Right ventricle myocardium inferior (tissue), 1 donor: ENCODE measurements around the gene MEF2D. TPM values are rescaled to one million over a fixed set of nuclear protein-coding genes. Genes with fewer than 3 reads are reported as not detected.

Experiments used
- ATAC-seq: fragments of 200-7000 bp; cut with Tn5 transposase; one replicate; pipeline ENCODE4 v1.9.1; 2020; ENCODE audit warnings: mild to moderate bottlenecking, moderate library complexity
- DNase-seq: peaks from one replicate; pipeline ENCODE4 v3.0.0; 2021; ENCODE audit errors: missing footprints
- intact Hi-C: fragments of 100-400 bp; cut with DNase I; formaldehyde crosslinking; loops from one replicate; pipeline ENCODE4 v1.11.0; 2022
- total RNA-seq: library from RNA; stranded (reverse); fragmentation: NEBNext Ultra II Directional; extraction: Animal tissue kit (Norgen Biotek cat#: 25700); gene quantifications from one replicate; pipeline ENCODE4 v1.2.1, GENCODE V29; 2021
- donor health status: DM: no; HTN: yes; CAD: no; lungs with severe emphysema.

Gene MEF2D
- total RNA-seq, 1 donor from 2014 or later, result 99.7 TPM

GRCh38 chr1:156492013-156492590 lies 8.5 kb downstream of the MEF2D start:
- ATAC-seq (no peak), DNase-seq (no peak)
- intact Hi-C loops, result no loop called here

DNA sequence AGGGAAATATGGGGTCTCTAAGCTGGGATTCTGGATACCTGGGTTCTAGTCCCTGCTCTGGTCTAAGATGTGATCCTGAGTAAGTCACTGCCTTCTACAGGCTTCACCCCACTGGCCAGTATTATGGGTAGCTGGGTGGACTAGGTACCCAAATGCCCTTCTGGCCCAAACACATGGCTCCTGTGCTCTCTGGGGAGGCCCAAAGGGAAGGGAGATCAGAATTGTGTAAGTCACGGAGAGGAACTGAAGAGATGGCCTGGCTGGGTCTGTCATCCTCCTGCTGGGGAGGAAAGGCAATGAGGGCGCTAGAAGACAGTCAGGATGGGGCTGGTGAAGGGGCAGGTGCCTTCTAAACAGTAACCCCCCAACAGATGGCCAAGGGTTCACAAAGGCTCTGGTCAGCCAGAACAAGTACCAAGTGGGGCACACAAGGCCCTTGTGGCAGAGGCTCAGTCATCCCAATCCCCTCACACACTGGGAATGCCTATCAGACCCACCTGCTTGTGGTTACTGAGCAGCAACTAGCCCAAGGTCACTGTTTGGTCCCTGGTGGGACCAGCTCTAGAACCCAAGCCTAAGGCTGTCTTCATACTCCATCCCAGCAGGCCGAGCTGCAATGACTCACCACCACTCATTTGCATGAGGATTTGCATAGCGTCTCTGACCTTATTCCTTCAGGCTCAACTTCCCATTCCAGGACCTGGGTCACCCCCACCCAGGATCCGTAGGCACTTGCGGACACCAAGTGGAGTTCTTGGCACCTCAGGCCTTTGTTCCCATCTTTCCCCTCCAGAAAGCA lies 9.2 kb downstream of the MEF2D start:
- ATAC-seq, result no peak
- intact Hi-C loops, result no loop called here

DNA sequence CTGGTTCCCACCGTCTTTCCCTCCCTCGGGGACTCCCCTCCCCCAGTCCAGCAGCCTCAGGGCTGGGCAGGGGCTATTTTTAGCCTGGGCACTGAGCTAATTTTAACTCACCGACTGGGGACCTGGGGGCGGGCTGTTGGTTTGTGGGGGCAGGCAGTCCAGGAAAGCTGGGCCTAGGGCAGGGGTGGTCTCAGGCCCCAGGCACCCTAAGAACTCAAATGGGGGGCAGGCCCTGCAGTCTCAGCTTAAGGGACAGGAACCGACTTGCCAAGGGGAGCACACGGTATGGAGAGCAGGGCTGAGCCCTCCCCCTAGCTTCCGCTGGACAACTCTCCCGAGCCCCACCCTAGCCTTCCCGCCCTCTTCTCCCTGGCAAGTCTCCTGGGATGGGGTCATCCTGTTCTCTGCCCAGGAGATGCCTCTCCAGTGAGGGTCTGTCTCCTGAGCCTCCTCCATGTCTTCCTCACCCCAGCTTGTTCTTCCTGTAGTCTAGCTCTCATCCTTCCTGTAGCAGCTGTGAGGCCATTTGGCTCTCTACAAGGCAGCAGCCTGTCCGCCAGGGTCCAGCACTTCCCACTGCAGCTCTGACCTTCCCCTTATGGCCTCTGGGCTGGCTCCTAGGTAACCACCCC lies 10.1 kb downstream of the MEF2D start:
- DNase-seq, result no peak
- ATAC-seq, result peak; percentile 71
- intact Hi-C loops, result no loop called here

More for the DNA sequence above, 9.2 kb downstream of the MEF2D start:
- no peak for DNase-seq

DNA sequence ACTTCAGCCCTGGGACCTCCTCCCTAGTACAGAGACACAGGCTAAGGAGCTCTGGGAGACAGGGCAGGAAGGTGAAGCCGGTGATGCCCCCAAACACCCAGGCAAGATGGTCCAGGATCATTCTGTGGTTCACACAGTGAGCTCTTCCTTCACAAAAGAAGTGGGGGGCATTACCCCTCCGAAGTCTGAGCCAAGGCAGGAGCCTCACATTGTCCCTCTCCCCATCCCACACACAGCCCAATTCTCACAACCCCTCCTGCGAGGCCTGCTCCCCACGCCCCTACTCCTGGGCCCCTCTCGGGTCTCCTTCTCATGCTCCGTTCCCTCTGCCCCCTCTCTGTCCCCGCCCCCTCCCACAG lies 10.7 kb downstream of the MEF2D start:
- intact Hi-C loops, result no loop called here
- DNase-seq, result no peak
- no peak for ATAC-seq

- ATAC-seq (peak; percentile 66), DNase-seq (peak; percentile 85)
- intact Hi-C loops, result no loop called here
Measured at GRCh38 chr1:156489166-156489934, 11.2 kb downstream of the MEF2D start.

GRCh38 chr1:156488566-156489165 lies 11.9 kb downstream of the MEF2D start:
- no peak for DNase-seq
- no peak for ATAC-seq
- intact Hi-C loops, result no loop called here

- intact Hi-C loops, result no loop called here
- no peak for DNase-seq
Measured at GRCh38 chr1:156487862-156488261, 12.7 kb downstream of the MEF2D start.

GRCh38 chr1:156486421-156487344 lies 13.9 kb downstream of the MEF2D start:
- no peak for DNase-seq
- intact Hi-C loops, result no loop called here

More at GRCh38 chr1:156487862-156488261, 12.7 kb downstream of the MEF2D start:
- no peak for ATAC-seq

GRCh38 chr1:156485984-156486383 lies 14.6 kb downstream of the MEF2D start:
- no peak for DNase-seq
- ATAC-seq, result no peak
- intact Hi-C loops, result no loop called here

More at GRCh38 chr1:156486421-156487344, 13.9 kb downstream of the MEF2D start:
- no peak for ATAC-seq

GRCh38 chr1:156484480-156485058 lies 16.0 kb downstream of the MEF2D start:
- ATAC-seq (no peak), DNase-seq (no peak)
- intact Hi-C loops, result no loop called here

GRCh38 chr1:156483397-156483796 lies 17.2 kb downstream of the MEF2D start:
- no peak for ATAC-seq
- intact Hi-C loops, result no loop called here
- no peak for DNase-seq

DNA sequence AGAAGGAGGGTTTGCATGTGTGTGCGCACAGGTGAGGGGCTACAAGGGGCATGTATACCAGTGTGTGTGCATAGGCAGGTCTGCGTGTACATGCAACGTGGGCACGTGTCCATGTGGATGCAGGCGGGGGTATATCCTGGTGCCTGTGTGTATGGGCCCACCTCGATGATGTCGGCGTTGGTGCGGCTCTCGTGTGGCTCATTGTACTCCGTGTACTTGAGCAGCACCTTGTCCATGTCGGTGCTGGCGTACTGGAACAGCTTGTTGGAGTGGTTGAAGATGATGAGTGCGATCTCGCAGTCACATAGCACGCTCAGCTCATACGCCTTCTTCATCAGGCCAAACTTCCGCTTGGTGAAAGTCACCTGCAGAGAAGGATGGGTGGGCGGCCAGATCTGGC lies 18.3 kb downstream of the MEF2D start:
- DNase-seq (no peak), ATAC-seq (no peak)
- intact Hi-C loops, result no loop called here

DNA sequence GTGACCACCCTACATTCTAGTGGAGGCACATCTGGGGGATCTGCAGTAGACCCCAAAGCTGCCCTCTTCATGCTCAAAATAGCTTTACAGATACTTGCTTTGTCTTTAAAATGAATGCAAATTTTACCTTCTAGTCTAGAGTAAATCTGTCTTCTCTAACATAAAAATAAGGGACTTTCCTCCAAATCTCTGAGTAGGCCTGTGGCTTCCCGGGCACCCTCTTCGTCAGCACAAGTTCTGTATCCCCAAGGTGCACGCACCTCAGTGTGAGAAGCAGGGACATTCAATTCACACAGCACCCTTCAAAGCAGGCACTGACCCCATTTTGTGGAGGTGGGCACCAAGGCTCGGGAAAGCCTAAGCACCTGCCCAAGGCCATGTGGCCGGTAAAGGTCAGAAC lies 19.0 kb downstream of the MEF2D start:
- intact Hi-C loops, result no loop called here
- DNase-seq (no peak), ATAC-seq (no peak)

DNA sequence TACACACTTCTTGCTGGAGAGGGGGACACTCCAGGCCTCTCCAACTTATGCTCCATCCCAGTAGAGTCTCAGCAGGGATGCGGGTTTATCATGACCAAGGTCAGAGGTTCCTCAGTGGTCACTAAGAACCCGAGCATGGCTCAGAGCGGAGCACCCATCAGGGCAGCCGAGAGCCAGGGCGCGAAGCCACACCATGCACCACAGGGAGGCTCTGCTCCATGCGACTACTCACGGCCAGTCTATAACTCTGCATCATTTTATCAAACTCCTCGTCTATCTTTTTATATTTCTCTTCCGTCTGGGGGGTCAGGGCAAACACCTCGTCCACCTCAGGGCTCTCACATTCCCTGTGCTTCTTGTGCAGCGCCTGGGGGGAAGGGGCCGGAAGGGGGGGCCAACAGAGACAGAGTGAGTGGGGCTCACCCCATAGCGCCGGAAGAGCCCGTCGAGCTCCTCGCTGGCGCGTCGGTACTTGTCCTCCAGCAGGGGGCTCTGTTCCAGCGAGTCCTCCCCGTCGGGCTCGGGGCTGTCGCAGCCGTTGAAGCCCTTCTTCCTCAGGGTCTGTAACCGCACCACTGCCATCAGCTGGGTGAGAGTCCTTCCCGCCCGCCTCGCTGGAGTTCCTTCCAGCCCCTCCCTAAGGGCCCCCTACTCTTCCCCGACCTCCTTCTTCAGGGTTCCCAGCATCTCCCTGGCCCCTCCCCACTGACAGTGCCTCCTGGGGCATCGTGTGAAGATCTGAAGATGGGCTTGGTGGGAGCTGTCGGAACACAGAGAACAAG lies 20.0 kb downstream of the MEF2D start:
- peak; percentile 85 for DNase-seq
- peak; percentile 36 for ATAC-seq
- intact Hi-C loops, result no loop called here

DNA sequence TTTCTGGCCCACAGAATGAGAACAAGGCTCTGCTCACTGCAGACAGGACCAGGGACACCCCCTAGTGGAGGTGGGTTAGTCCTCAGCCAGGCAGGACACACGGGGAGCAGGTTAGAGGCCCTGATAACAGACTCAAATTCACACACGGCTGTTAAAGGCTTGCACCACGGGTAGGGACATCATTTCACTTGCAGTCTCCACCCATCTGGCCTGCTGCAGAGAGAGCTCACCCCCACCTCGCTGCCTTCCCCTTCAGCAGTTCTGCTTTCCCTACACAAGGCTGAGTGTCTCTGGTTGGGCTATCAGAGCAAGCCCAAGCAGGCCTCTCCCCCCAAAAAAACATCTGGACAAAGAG lies 20.6 kb downstream of the MEF2D start:
- no peak for DNase-seq
- ATAC-seq, result no peak
- intact Hi-C loops, result no loop called here

- no peak for DNase-seq
- no peak for ATAC-seq
- intact Hi-C loops, result no loop called here
Measured at GRCh38 chr1:156479093-156480015, 21.2 kb downstream of the MEF2D start.
